ENCODE data around the gene FBXL17.
"Not testable (repeated sequence)": the region's sequence is repeated elsewhere in the genome, so short reads cannot be mapped to it uniquely, and the experiment has no call there.

FBXL17 gene

DNA sequence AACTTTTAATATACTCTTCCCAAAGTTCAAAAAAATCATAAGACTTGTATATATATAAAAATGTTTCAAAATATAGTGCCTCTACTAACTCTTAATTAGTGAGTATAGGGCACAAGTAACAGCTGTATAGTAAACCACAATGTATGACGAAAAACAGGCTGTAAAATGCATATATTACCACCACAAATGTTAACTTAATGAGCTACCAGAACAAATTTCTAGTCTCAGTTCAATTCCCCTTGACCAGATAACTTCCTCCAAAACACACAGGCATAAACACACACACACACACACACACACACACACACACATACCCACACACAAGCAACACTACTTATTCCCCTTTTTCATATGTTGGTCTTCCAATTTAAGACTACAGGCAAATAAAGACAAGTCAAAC, 78.8 kb downstream of the FBXL17 start:
- DNase-seq = no peak

DNA sequence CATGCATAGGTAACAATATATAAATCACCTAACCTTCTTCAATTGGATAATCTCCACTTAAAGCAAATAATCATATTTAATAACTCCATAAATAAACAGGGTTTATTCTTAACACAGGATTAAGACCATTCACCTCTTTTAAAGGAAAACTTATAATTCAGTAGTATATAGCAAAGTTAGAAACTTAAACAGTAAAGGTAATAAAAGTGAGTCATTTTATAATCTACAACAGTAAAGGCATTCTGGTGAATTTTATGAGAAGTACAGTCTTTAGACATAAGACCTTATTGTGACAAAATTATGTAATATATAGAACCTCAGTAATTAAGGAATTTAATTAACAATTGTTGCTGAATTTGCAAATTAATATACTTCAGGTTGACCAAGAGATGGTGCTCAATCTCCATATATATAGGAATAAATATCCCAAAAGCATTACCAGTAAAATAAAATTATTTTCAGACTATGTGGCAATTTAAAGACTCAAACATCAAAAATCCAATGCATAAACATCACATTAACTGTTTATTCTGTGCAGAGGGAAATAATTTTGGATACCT, 84.8 kb downstream of the FBXL17 start:
- no peak for DNase-seq

DNA sequence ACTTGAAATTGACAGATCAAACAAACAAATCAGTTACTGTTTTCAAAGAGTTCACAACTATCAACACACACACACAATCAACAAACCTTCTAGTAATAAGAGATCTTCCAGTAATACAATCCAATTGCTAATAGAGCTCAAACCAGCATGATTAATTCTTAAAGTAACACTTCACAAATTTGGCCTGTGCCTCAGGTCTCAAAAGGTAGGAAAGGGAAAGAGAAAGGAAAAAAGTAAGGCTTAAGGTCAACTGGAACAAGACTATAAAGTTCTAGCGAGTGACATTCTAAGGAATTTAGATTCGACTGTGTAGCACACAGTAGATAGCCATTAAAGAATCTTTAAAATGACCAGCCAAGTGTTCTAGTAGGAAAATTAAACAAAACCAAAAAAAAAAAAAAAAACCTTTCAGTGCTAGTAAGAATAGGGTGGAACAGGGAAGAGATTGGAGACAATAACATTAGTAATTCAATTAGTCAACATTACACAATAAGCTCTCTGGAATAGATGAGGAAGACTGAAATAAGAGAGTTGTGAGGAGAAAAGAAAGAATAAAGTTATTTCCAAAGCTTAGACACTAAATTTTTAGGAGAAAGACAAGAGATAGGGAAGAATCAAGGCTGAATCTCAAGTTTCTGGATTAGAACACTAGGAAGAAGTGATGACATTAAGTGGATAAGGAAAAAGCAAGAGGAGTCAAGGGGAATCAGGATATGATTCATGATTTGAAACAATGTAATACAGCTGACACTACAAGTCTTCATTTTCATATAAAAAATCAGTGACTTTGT, 86.1 kb downstream of the FBXL17 start:
- DNase-seq = no peak

DNA sequence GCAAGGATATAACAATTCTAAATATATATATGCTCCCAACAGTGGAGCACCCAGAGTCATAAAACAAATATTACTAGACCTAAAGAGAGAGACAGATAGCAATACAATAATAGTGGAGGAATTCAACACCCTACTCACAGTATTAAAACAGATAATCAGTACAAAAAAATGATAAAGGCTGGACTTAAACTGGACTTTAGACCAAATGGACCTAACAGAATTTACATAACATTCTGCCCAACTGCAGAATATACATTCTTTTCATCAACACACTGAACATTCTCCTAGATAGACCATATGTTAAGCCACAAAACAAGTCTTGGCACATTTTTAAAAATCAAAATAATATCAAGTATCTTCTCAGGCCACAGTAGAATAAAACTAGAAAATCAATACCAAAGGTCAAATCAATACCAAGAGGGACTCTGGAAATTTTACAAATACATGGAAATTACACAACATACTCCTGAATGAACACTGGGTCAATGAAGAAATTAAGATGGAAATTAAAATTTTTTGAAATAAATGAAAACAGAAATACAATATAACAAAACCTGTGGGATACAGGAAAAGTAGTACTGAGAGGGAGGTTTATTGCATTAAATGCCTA, 100.8 kb downstream of the FBXL17 start:
- DNase-seq = no peak

DNA sequence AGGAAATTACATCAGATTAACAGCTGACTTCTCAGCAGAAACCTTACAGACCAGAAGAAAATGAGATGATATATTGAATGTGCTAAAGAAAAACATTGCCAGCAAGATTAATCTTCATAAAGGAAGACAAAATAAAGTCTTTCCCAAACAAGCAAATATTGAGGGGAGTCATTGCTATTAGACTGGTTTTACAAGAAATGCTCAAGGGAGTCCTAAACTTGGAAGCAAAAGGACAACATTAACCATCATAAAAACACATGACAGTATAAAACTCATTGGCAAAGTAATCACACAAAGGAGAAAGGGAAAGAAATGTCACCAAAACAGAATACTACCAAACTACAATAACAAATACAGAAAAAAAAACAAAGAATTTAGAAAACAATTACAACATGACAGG, 101.7 kb downstream of the FBXL17 start:
- no peak for DNase-seq

DNA sequence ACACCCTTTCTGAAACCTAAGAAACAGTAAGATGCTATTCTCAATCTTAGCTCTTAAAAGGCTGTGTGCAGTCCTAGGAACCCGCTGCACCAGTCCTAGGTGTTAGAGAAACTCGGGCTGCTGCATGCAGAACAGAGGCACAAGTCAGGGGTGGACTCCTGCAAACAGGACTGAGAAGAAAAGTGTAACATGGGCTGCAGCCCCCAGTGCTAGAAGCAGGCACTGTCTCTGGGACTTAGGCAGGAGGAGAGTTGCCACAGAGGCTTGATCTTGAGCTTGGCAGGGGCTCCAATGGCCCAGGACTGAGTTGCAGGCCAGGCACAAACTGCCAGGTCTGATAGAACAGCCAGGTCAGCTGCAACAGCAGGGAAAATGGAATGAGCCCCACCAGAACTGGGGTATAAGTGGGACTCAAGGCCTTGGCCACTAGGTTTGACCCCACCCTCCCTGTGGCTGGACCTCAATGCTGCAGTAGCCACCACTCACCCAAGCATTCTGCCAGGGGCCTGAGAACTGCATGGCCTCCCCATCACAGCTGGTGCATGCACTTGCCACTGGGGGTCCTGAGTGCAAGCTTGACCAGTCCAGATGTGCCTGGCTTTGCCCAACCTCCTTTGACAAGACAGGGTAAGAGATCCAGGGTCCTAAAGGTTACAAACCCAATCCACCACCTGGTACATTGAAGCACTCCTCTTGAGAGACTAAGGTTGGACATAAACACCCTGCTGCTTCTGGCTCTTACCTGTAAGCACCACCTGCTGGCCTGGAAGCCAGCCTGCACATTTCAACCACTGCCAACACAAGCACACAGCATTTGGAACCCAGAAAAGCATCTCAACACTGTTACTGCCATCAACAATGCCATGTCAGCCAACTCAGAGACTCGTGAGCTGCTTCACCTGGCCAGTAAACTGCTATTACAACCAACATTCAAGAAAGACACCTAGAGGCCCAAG, 103.3 kb downstream of the FBXL17 start:
- no peak for DNase-seq

DNA sequence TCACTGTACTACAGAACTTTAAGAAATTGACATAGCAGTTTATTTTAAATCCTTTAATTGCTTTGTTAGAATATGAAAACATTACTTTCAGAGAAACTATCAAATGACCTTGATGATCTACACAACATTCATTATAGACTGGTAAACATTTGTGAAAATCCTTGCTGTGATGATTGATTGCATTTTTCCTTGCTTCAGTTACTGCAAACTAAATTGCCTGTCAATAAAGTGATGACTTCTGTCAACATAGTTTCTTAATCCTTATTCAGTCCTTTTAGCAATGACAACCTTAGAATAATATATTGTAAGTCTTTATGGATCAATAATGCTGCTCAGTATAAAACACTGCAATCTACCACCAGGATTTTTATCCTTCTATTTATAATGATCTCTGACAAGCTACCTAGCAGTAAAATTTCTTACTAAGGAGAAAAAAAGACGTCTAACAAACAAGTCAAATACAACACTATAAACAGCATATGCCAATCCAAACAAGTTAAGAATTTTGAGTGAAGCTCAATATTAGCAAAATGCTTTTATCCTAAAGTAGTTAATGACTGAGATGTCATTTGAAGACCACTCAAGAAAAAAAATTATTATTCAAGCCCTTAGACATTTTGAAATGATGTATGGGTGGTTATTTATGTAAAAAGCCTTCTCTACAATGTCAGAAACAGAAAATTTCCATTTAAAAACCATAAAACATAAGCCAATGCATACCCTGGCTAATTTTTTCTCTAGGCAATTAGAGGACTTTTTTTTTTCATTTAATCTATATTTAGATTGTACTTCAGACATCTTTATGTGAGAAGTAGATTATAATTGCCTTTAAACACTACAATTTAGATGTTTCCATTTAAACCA, 105.5 kb downstream of the FBXL17 start:
- DNase-seq = no peak

DNA sequence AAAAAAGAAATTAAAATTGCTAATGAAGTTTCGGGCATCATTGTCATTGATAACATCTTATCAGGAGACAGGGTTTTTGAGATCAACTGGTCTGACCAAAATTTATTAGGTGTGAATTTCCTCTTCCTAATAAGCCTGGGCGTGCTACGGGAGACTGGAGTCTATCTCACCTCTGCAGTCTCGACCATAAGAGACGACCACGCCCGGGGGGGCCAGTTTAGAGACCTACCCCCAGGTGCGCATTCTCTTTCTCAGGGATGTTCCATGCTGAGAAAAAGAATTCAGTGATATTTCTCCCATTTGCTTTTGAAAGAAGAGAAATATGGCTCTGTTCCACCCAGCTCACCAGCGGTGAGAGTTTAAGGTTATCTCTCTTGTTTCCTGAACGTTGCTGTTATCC, 107.8 kb downstream of the FBXL17 start:
- not testable (repeated sequence) for DNase-seq

DNA sequence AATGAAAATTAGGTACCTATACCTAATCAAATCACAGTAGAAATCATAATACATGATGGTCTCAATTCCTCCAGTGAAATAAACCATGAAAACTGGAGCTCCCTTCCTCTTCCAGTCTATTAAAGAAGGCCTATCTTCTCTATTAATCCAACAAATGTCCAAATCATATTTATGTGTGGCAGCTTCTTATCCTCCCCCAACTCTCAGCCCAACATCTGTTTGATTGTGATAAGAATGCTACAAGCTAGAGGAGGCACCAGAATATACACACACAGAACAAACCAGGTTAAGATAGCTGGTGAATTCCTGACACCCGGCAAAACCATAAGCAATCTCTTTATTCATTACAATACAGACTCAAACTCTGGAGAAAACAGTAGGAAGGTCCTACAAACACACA, 110.8 kb downstream of the FBXL17 start:
- DNase-seq = no peak

DNA sequence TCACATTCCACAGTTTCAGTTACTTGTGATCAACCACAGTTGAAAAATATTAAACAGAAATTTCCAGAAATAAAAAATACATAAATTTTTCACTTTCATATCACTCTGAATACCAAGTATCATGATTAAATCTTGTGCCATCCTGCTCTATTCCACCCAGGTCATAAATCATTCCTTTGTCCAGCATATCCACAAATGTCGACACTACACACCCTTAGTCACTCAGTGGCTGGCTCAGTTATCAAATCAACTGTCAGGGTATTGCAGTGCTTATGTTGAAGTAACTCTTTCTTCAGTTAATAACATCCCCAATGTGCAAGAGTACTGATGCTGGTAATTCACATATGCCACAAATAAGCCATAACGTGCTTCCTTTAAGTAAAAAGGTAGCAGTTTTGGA, 115.7 kb downstream of the FBXL17 start:
- no peak for DNase-seq

DNA sequence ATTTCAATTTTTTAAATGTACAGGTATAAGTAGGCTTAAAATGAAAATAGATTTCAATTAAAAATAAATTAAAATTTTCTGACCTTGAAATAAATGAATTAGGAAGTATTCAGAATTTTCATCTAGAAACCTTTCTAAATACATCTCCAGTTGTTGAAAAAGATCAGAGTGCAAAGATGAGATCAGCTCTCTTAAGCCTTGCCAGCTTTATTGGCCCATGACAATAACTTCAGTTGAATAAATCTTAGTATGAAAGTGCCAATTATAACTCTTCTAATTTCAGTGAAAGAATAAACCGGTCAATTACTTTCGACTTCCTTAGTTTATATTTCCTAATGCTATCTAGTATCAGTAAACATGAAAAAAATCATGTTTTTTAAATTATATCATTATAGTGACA, 117.4 kb downstream of the FBXL17 start:
- DNase-seq = no peak

DNA sequence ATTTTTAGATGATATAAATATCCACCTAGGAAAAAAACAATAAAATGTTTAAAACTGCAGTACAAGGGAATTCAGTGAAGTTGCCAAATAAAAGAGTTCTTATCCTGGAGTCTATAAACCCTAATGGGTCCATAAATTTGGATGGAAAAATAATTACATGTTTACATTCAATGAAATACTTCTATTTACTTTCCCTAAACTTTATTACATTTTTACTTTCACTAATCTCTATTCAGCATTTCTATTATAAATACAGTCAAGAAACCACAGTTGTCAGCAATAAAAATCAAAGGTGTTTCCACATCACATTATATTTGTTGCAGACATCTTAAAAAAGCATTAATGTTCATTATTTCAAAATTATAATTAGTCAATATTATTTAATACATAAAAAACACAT, 118.6 kb downstream of the FBXL17 start:
- no peak for DNase-seq

DNA sequence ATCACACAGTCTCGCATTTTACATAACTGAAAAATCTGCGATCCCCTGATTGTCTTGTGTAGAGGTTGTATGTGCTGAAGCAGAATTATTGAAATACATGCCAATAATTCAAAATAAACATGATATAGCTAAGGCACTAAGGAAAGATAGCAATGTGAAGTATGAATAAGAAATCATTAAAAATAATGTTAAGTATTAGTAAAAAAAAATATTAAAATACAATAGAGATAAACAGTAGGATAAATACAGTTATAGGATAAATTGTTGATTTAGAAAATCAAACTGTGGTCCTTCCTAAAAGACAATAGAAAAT, 121.1 kb downstream of the FBXL17 start:
- DNase-seq = no peak

DNA sequence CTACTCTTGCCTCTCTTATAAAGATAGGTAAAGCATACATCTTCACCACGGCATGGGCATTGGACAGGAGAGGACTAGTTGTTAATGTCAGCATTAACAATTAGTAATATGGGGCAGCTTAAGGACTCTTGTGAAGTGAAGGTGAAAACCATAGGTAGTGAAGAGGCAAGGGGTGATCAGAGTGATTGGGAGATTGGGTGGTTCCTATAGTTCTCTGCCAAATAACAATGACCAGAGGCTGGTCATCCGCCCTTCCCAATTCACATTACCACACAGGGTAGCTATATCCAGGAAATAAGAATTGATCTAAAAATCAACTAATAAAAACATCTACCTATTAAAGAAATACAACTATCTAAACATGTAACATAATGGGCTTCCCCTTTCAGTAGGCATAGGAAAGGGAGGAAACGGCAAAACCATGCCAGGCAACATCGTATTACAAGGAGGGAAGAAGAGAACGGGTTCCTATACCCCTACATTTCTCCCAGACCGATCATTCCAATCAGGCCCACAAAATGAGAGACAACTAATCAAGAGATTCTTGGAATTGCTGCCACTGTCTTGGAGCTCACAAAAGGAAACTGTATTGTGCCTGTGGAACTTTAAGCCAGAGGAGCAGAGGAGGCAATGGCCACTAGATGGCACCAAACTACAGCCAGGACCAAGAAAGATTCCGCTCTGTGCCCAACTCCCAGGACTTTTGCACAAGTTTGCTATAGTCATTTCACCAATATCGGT, 121.6 kb downstream of the FBXL17 start:
- DNase-seq = peak; percentile 68

DNA sequence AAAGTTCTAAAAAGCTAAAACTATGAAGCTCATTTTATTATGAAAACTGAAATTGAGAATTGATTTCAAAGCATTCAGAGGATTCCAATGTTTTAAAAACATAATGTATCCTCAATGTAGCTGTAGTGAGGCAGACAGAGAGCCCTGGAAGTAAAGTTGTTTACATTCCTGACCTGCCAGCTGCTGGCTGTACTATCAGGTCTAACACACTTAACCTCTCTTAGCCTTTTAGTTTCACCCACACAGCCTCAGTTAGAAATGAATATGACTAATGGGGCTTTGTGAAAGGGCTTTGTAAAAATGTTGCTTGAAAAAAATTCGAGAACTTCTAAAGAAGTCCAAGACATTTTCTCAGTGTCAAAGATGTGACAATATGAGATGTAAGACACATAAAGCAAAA, 122.6 kb downstream of the FBXL17 start:
- no peak for DNase-seq

DNA sequence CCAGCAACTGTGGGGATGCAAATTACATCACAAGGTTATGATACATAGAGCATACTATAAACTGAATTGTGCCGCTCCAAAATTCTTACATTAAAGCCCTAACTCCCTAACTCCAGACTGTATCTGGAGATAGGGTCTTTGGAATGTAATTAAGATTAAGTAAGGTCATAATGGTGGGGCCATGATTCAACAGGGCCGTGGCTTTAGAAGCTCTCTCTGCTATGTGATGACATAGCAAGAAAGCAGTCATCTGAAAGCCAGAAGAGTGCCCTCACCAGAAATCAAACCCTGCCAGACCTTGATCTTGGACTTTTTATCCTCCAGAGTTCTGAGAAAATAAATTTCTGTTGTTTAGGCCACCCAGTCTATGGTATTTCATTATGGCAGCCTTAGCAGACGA, 123.9 kb downstream of the FBXL17 start:
- no peak for DNase-seq

DNA sequence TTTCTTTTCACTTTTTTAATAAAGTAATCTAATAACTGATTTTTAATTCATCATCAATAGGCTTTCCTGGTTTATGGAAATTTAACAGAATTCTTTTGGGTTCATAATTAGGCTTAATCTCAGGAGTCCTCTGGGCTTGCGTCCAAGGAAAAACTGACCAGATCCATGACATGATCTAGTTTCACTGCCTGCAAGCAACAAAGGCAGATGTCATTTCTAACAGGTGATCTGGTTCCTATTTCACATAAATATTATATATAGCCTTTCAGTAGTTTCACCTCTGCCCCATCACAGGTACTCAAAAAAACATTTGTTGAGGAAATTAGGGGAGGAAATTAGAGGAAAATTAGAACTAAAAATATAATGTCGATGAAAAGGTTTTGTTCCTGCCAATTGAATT, 126.4 kb downstream of the FBXL17 start:
- no peak for DNase-seq

DNA sequence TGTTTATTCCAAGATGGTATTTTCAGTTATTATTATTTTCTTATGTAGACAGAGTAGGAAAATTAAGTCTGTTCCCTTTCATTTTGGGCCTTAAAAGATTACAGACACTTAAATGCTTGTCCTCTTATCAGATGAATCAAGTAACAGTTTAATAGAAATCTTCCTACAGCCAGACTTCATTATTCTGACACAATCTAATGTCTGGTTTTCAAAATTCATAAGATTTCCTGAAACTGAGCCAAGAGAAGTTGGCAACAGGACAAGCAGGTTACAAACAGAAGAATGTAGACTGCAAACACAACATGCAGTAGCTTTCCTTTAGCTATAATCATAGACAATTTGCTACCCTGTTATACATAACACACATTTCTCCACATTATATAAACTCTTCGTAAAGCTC, 130.5 kb downstream of the FBXL17 start:
- DNase-seq = no peak

DNA sequence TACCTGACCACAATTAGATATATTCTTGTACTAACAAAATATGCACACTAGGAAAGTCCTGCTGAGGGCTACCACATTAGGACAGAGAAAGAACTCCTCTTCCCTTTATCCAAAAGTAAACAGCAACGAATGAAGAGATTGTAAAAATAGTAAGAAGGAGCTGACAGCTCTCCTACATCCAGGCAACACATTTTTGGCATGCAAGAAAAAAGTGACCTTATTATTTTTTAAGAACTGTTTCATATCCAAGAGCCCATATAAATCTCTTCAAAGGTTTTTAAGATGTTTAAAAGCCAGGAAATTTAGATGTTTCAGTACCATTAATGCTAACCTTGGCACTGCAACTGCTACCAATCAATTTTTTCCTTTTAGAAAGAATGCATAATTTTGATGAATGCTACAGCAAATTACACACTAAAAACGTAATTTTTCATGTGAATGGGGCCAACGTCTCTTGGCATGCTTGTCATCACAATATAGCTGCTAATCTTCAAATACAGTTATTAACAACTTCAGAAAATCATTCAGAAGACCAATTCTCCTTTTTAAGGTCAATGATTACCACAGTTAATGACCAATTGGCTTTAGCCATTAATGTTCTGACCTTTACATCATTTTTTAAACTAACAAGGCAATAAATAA, 132.0 kb downstream of the FBXL17 start:
- DNase-seq = no peak

DNA sequence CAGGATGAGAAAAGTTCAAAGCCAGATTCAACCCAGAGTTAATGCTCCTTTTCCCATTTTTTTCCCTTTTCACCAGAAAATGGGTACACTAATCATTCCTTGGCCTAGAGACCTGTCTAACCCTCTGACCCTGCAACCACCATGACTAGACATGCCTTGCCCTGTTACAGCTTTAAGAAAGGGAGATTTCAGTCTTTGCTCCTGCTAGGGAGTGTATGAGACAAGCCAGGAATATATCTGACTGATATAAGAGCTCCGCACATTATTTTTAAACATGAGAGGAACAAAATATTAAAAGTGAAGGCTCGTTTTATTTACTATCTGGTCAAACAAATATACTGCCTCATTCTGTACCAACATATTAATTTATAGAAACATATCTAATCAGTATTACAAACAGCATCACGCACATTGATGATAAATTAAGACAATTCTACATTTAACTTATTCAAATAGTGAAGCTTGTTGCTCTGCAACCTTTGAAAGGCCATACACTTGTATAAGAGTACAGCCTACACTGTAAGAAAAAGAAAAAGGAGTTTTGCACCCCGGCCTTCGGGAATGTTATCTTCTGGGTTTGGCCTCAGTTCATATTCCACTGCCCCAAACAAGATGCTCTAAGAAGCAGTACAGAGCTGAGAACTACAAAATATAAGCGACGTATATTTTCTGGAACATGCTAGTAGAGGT, 132.7 kb downstream of the FBXL17 start:
- no peak for DNase-seq
